NCI-H82 (cell line): ENCODE results near the gene RAB5IF.
"Not testable (repeated sequence)": the region's sequence is repeated elsewhere in the genome, so short reads cannot be mapped to it uniquely, and the experiment has no call there.

Experiments used
- DNase-seq: peaks from one replicate; lab custom pipeline; 2025; lab: John Stamatoyannopoulos, UW

The RAB5IF gene, protein sequence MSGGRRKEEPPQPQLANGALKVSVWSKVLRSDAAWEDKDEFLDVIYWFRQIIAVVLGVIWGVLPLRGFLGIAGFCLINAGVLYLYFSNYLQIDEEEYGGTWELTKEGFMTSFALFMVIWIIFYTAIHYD

GRCh38 chr20:36605399-36606157 is at the start of gene RAB5IF:
RAB5IF (plus strand) TSS chr20:36605779; CDS start chr20:36605952, 173 bp downstream.
- DNase-seq, result peak; percentile 100

DNA sequence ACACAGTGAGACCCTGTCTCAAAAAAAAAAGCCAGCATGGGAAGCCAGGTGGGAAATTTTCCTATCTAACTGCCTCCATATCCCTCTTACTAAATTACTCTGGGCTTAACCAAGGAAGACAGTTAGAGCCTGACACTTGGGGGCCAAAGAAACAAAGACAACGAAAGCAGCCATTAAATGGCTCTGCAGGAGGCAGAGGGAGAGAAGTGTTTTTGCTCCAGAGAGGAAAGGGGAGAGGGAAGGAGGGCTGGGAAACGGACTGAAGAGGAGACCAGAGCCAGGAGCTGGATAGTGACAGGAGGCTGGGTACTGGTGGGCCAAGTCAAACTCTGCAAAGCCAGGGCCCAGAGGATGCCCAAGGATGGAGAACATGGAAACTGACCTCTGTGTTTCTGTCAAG is 42.9 kb upstream of the RAB5IF start:
- no peak for DNase-seq

DNA sequence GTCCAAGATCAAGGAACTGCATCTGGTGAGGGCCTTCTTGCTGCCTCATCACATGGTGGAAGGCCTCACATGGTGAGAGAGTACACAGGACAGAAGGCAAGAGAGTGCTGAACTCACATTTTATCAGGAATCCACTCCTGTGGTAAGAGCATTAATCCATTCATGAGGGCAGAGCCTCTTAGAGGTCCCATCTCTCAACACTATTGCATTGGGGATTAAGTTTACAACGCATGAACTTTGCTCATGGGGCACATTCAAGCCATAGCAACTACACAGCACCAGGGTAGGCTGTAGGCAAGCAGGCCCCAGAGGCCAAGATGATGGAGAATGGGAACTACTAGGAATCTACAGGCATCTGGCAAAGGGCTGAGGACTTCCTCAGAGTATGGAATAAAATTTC is 42.2 kb upstream of the RAB5IF start:
- DNase-seq, result no peak

DNA sequence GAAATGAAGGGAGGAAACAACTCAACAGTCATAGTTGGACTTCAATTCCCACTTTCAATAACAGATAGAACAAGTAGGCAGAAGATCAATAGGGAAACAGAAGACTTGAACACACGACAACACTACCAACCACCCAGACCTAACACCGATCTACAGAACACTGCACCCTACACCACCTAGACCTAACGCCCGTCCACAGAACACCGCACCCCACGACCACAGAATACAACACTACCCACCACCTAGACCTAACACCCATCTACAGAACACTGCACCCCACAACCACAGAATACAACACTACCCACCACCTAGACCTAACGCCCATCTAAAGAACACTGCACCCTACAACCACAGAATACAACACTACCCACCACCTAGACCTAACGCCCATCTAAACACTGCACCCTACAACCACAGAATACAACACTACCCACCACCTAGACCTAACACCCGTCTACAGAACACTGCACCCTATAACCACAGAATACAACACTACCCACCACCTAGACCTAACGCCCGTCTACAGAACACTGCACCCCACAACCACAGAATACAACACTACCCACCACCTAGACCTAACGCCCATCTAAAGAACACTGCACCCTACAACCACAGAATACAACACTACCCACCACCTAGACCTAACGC is 41.4 kb upstream of the RAB5IF start:
- DNase-seq, result not testable (repeated sequence)

- DNase-seq, result not testable (repeated sequence)
These were observed 40.9 kb upstream of the RAB5IF start for GRCh38 chr20:36564726-36565121.

- DNase-seq, result no peak
These were observed 40.1 kb upstream of the RAB5IF start for GRCh38 chr20:36565520-36565919.

DNA sequence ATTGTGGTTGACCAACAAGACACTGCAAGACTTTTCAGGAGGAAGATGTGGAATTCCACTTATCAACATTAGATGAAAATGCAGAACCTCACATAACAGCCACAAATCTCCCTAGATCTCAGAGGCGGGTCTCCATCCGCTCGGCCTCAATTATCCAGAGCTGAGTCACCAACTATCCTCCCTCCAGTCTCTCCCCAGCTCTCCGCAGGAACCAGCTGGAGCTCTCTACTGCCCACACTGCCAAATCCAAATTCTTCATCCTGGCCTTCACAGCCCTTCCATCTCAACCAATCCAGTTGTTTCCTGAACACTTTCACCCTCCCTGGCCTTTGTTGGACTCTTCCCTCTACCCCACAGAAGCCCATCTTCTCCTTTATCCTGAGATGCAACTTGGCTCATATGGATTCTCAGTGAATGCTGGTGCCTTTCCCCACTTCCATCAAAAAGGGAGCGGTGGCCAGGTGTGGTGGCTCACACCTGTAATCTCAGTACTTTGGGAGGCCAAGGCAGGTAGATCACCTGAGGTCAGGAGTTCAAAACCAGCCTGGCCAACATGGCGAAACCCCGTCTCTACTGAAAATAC is 35.6 kb upstream of the RAB5IF start:
- DNase-seq, result no peak

DNA sequence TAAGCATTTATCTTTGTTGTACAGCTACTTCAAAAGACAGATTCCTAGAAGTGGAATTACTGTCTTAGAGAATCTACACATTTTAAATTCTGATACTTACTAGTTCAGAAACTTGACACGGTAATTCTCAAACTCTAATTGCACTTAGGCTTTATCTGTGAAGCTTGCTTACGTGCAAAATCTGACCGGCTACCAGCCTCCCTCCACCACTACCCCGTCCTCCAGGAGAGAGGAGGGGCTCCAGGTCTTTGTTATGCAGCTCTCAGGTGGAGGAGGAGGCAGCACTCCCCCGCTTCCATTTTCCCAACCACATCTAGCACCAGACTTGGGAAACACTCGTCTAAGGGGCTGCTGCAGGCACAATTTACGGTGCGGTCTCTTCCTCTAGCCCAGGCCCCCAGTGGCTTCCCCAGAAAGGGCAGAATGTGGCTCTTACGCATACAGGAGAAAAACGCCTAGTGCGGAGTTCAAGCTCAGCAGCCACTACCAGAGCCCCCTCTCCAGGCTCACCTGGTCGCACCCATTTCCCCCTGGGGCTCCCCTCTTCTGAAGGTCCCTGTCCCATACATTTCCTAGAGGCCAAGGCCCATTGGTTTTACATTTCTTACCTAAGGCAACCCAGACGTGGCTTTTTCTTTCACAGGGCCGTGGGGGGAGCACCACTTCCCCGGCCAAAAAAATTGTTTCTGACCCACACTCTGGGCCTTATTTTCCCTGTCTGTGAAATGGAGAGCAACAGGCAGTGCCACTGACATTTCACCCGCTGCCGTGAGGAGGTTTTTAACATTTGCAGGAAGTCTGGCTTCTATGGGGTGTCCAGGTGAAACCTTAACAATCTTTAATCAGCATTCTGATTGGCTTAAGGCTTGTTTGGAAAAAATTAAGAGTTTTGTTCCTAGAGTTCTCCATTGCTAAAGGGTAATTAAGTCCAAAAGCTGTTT is 33.7 kb upstream of the RAB5IF start:
- no peak for DNase-seq

- DNase-seq, result peak; percentile 42
These were observed 32.9 kb upstream of the RAB5IF start for GRCh38 chr20:36572701-36573102.

DNA sequence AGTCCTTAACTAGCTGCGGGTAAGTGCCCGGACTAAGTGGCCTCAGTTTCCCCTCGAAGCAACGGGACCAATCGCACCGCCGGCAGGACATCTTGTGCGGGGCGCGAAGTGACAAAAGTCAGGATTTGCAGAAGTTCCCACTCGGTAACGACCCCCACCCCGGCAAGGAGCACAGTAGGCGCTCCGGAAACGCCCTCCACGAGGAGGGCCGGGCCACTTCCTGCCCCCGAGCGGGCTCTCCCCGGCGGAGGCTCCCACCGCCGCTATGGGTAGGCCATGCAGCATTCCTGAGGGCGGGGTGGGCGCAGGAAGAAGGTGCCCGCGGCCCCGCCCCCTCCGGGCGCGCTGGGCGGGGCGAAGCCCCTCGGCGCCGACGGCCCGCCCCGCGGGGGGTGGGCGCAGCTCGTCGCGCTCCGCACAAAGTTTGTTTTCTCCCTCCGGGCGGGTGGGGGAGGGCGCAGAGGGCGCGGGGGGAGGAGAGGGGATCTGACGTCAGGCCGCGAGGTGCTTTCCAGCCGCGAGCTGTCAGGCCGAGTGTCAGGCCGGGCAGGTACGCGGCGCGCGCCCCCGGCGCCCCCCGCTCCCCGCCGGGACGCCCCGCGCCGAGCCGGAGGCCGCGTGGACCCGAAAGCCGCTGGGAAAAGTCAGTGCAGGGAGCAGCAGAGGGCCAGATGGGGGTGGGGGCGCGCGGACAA is 32.3 kb upstream of the RAB5IF start, which contains the start of gene TGIF2:
Gene TGIF2 (plus strand): TSS at position 495 of the 695 bp plus-strand sequence. CDS start 5,178 bp downstream, outside the sequence.
- DNase-seq, result peak; percentile 96

GRCh38 chr20:36573798-36574365 is 31.7 kb upstream of the RAB5IF start:
- DNase-seq, result peak; percentile 65

DNA sequence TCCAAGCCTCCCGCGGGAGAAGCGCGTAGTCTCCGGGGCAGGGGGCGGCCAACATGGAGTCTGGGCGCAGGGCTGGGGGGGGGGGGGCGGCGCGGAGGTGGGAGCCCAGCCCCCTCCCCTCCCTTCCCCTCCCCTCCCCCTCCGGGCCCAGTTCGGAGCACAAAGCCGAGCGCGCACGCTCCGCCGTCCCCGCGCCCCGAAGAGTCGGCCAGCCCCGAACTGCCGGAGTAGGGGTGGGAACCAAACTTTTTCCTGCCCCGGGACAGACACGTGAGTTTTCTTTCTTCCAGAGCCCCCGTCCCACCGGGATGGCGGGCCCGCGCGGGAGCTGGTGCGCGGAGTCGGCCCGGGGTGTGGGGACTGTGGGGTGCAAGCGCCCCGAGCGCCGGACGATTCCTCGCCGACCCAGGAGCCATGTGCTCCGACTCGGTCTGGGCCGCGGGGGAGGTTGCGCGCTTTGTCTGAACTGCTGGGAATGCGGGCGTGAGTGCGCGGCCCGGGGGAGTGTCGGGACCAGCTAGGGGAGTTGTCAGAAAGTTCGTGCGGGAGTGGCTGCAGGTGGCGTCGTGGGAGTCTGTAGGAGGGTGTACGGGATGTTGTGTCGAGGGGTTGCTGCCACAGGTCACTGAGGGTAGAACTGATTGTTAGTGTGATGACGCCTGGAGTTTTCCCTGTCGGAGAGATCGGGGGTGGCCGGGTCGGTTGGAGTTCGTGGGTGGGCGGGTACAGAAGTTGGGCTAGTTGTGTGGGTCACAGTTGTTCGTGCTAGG is 31.0 kb upstream of the RAB5IF start:
- DNase-seq, result peak; percentile 69

- DNase-seq, result no peak
These were observed 29.5 kb upstream of the RAB5IF start for GRCh38 chr20:36576081-36576445.

GRCh38 chr20:36578356-36579041 is 27.1 kb upstream of the RAB5IF start:
- DNase-seq, result no peak

DNA sequence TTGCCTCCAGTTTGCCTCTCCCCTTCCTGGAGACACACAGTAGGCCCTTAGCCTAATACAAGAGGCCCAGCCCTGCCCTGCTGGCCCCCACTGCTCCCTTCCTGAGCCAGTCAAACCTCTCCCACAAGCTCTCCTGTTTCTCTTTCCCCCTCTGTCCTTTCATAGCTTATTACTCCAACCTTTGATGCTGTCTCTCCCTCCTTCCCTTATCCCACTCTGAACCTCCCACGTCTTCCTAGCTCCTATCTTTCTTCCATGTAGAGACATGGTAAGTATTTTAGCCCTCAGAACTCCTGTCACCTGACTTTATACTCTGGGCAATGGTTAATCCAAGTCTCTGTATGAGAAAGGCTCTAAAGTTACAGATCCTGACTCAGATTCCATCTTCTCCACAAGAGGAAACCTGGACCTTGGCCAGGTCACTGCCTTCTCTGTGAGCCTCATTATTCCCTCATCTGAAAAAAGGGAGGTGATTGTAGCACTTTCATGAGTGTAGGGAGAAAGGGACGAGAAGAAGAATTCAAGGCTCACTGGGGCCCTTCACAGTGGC is 25.5 kb upstream of the RAB5IF start:
- DNase-seq, result no peak

DNA sequence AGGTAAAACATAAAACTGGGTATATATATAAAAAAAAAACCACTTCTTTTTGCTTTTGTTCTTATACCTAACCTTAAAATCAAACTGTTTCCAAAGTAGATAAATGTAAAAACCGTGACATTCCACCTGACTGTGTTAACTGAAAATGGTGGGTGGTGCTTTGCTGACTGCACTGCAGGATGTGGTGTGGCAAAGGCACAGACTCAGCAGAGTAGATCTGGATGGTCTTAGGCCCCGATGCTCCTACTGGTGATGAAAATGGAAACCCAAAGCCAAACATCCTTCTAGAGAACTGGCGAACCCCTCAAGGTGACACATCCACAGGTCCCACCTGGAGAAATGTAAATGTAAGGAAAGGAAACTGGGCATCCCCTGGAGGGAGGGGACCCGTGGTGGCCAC is 23.3 kb upstream of the RAB5IF start:
- no peak for DNase-seq

- DNase-seq, result no peak
These were observed 22.8 kb upstream of the RAB5IF start for GRCh38 chr20:36582821-36583220.

DNA sequence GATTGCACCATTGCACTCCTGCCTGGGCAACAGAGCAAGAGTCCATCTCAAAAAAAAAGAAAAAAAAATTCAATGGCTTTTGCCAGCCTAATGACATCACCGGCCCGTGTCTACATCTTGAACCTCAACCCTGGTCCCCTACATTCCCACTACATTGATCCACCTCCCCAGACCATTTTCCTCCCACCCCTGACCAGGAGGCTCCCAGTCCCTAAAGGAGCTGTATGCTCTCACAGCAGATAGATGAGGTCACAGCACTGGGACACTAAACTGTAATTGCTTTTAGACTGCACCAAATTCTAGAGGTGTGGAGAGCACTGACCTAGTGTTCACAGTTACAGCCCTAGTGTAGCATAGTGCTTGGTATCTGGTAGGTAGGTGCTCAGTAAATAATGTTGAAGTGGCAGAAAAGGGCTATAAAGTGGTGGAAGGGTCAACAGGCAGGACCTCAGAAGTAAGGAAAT is 21.5 kb upstream of the RAB5IF start:
- no peak for DNase-seq
